Hindlimb muscle (tissue), 1 donor: ENCODE data around the gene TTC21A. TPM values are rescaled to one million over a fixed set of nuclear protein-coding genes. Genes with fewer than 3 reads are reported as not detected.
"Not testable (repeated sequence)": the region's sequence is repeated elsewhere in the genome, so short reads cannot be mapped to it uniquely, and the experiment has no call there.

Source experiments
- DNase-seq: peaks from one replicate; pipeline ENCODE4 v3.0.0-alpha.2; 2013
- polyA plus RNA-seq: library from polyadenylated mRNA; unstranded; fragments of 120-200 nt; gene quantifications from one replicate; pipeline ENCODE4 v1.2.1, GENCODE V29; 2013; ENCODE audit not compliant: insufficient read length

The TTC21A gene, protein sequence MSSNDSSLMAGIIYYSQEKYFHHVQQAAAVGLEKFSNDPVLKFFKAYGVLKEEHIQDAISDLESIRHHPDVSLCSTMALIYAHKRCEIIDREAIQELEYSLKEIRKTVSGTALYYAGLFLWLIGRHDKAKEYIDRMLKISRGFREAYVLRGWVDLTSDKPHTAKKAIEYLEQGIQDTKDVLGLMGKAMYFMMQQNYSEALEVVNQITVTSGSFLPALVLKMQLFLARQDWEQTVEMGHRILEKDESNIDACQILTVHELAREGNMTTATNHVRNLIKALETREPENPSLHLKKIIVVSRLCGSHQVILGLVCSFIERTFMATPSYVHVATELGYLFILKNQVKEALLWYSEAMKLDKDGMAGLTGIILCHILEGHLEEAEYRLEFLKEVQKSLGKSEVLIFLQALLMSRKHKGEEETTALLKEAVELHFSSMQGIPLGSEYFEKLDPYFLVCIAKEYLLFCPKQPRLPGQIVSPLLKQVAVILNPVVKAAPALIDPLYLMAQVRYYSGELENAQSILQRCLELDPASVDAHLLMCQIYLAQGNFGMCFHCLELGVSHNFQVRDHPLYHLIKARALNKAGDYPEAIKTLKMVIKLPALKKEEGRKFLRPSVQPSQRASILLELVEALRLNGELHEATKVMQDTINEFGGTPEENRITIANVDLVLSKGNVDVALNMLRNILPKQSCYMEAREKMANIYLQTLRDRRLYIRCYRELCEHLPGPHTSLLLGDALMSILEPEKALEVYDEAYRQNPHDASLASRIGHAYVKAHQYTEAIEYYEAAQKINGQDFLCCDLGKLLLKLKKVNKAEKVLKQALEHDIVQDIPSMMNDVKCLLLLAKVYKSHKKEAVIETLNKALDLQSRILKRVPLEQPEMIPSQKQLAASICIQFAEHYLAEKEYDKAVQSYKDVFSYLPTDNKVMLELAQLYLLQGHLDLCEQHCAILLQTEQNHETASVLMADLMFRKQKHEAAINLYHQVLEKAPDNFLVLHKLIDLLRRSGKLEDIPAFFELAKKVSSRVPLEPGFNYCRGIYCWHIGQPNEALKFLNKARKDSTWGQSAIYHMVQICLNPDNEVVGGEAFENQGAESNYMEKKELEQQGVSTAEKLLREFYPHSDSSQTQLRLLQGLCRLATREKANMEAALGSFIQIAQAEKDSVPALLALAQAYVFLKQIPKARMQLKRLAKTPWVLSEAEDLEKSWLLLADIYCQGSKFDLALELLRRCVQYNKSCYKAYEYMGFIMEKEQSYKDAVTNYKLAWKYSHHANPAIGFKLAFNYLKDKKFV (N-terminal part only)
- 2.9 TPM for polyA plus RNA-seq

DNA sequence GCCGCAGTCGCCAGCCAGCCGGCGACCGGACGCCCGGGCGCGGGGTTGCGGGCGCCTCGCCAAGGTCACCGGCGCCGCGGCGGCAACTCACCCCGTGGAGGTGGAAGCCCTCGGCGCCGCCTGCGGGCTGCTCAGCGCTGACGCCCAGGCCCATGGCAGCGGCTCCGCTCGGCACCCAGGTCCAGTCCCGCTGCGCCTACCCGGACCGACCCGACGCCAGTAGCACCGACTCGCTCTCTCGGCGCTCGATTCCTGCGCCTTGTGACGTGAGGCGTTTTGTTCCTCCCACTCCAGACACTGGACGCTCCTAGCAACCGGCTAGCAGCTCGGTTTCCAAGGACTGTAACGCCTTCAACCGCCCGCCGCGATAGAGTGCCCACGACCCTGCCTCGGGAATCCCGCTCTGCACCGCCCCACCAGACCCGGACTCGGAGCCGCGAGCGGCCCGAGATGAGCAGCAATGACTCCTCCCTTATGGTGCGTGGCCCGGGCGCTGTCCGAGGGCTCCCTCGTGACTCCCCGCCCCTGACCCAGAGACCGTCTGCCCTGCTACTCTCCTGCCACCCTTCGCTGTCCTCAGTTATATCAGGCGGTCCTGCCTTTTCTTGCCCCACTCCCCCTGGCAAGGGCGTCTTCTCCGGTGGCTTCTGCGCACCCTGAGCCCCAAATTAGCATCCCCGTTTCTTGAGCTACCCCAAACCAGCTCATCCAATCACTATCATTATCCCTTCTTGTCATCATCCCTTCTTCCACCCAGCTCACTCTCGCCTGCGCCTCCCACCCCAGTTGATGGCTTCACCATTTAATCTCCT is at the start of gene TTC21A, which contains the start of gene GORASP1:
Gene TTC21A, plus strand, starts transcription at position 293 of the 812 bp plus-strand sequence. Its CDS starts 158 bp downstream, at position 451.
Gene GORASP1, minus strand, starts transcription at position 240 of the 812 bp plus-strand sequence. Its CDS starts 86 bp downstream, at position 154.
- DNase-seq, result peak; percentile 91

DNA sequence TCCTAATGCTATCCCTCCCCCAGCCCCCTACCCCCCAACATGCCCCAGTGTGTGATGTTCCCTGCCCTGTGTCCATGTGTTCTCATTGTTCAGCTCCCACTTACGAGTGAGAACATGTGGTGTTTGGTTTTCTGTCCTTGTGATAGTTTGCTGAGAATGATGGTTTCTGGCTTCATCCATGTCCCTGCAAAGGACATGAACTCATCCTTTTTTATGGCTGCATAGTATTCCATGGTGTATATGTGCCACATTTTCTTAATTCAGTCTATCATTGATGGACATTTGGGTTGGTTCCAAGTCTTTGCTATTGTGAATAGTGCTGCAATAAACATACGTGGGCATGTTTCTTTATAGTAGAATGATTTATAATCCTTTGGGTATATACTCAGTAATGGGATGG is 46.3 kb upstream of the TTC21A start:
- DNase-seq, result not testable (repeated sequence)

DNA sequence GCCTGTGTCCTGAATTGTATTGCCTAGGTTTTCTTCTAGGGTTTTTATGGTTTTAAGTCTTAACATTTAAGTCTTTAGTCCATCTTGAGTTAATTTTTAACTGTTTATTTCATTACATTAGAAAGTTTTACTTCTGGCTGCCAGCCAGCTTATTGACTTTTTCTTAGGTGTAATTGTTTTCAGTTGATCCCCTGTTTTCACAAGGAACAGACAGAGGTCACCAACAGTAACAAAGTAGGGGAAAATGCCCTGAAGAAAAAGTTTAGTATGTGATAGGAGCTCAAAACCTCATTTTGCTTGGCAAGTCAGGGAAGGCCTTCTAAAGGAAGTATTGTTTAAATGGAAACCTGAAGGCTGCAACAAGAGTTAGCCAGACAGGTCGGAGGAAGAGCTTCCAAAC is 45.3 kb upstream of the TTC21A start:
- DNase-seq, result no peak

DNA sequence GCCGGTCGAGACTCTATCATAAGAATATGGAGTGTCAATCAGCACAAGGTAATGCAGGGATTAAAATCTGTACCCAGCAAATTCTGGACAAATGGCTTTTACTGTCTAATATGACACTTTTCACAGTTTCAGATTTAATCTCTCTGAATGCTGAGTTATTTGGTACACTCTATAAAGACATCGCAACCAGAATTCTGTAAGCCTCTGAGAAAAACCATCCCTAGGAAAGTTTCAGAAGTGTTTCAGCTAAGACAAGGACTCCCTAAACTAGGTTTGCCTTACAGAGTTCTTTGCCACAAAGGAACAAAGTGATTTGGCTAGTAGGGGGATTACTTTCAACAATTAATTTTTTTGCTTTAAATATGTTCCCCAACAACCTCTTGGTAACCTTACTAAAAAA is 44.3 kb upstream of the TTC21A start:
- DNase-seq, result no peak

DNA sequence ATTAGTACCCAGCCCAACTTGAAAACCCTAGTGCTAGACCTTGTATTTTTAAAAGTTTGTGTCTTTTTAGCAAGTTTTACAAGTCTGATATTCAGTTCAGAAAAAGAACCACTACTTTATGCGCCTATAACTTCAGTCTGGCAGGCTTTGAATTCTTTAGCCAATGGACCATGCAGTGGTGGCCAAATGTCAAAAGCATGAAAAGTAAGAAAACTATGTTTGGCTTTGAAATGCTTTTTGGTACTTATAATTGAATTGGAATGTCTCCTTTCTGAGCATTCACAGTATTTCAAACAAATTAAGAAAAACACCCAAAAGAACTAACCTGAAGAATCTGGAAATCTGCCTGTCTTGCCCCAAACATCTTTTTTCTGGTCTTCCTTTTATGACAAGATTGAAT is 42.8 kb upstream of the TTC21A start:
- no peak for DNase-seq

DNA sequence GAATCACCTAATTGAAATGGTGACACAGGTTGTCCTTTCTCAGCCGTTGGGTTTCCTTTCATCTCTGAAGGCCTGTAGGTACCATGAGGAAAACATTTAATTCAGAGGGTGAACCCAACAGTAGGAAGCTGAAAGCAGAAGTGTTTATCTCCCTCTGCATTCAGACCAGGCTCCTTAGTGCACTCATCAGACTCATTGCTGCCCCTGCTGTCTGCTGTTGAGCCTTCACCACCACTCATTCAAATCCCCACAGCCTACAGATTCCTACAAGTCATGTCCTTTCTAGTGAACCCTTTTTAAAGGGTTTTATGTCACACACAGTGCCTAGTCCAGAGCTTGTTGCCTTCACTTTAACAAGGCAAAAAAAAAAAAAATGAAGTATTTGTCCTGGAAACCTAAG is 42.3 kb upstream of the TTC21A start:
- no peak for DNase-seq

DNA sequence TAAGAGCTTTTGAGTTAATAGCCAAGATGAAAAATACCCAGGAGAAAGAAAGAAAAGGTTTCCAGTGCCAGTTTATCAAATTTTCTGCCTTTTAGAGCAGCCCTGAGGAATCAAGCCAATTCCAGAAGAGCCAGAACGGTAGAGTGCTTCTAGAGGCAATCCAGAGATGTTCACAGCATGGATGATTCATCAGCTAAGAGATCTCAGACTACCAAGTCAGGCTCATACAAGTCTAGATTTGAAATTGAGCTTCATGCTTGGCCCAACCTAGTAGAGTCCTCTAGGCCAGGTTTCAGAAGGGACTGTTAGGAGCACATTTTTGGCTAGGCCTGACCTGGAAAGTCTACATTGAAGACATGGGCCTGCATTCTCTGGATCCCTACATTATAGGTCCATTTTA is 40.2 kb upstream of the TTC21A start:
- DNase-seq, result no peak

DNA sequence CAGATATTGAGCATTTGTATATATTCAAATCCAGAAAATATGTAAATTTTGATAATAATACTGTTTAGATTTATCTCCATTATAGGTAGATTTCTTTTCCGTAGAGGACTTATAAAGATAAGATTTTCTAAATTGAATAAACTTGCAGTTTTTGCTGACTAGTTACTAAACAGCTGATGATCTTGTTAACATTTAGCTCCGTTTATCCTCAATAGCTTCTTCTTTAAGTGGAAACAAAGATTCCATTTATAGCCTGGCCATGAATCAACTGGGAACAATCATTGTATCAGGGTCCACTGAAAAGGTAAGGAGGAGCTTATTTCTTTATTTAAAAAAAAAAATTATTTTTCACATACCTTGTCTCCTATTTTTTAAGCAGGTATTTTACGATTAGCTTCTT is 38.9 kb upstream of the TTC21A start:
- no peak for DNase-seq

DNA sequence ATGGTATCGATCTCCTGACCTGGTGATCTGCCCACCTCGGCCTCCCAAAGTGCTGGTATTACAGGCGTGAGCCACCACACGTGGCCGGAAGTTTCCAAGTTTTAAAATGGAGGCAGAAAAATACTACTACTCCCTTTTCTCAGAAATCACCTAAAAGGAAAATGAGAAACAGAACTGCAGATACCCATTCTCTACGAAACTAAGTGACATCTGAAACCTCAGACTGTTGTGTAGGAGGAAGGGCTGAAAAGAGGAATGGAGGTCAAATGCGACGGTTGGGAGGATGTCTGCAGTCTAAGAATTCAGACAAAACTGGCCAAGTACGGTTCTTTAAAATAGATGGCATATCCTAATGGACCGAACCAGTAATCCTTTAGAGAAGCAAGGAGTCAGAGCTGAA is 31.6 kb upstream of the TTC21A start:
- DNase-seq, result no peak

DNA sequence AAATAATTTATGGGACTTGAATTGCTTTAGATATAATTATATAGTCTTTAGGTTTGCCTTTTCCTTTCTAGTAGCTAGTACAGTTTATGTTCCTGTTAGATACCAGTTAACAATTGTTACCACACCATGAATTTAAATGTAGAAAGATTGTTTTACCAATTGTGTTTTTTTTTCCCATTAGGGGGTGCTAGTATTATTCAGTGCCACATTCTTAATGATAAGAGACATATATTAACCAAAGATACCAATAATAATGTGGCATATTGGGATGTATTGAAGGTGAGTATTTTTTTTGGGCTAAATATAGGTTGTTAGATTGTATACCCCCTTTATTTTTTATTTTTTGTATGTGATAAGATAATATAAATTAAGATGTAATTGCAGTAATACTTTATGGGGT is 27.9 kb upstream of the TTC21A start:
- DNase-seq, result no peak

DNA sequence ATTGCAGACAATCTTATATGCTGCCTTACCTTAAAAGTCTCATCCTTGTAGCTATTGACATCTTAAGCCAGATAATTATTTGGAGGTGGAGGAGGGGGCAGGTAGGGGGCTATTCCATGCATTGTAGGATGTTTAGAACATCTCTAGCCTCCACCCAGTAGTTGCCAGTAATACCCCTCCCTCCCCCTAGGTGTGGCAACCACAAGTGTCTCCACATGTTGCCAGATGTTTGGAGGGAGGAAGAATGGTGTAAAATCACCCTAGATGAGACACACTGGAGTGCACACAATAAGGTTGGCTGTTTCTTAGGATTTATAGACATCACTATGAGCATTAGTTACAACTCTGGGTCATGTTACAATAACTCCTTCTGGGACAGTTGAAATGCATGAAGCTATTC is 27.5 kb upstream of the TTC21A start:
- DNase-seq, result no peak

DNA sequence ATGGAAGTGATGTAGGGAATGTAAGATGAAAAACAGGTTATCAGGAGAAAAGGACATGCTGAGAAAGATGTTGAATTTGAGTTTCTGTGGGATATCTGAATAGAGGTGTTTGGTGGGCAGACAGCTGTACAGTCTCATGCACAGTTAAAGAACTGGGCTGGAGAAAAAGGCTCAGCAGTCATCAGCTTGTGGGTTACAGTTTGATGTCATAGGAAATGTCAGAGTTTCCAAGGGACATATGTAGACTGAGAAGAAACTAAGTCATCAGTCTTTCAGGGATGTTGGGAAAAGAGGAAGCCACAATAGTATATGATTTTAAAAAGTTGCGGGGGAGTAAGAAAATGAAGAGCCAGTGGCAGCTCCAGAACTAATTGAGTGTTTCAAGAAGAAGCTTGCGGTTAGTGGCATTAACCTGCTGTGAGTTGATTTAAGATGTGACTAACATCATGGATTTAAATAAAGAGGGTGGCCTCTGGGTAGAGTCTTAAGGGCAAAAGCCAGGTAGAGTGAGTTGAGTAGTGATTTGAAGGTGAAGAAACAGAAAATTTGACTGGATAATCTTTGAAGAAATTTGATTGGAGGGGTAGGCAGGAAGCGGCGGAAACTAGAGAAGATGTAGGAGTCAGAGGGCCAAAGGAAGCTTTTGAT is 24.7 kb upstream of the TTC21A start:
- no peak for DNase-seq

DNA sequence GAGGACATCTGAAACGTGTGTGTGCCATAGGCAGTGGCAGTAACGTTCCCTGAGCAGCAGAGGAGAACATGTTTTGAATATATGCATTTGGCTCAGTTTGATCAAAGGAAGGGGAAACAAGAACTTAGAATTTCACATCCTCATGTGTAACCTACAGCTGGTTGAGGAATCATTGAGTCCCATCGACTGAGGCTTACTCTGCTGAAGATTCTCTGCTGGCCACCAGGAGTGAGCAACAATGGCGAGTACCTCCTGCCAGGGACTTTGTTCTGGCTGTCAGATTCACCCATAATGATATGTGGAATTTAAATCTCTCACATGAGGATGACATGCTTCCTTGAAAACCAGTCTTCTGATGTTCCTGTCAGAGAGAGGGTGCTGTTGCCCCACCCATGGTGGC is 21.3 kb upstream of the TTC21A start:
- DNase-seq, result no peak

DNA sequence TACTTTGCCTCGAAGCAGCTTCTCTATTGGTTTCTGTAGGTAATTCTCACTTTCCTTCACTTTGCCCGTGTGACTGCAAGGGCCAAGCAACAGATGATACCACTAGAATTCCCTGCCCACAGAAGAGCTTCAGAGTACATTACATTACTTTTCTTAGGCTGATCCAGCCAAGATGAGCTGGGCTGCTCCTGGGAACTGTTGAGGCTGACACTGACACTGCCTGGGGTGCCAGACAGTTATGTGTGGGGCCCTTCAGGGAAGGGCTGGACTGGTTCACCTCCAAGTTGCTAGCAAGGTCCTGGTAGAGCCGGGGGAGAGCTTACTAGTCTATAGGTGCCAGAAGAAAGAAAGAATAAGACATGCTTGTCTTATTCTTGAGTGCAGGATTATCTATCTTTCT is 19.0 kb upstream of the TTC21A start:
- DNase-seq, result no peak

DNA sequence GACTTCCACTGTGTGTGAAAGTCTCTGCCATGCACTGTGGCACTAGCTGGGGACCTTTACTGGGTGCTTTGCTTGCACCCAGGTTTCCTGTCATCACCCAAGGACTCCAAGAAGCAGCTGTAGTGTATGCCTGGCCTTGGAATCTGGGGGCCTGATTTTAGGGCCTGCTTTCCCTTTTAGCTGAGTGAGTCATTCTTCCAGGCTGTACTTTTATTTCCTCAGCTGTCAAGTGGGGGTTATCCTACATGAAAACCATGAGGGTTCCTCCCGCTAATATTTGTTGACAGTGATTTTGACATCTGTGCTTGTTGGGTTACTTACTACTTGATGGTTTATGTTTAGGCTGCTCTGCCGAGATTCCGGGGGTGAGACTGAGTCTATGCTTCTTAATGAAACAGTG is 18.6 kb upstream of the TTC21A start:
- DNase-seq, result no peak

DNA sequence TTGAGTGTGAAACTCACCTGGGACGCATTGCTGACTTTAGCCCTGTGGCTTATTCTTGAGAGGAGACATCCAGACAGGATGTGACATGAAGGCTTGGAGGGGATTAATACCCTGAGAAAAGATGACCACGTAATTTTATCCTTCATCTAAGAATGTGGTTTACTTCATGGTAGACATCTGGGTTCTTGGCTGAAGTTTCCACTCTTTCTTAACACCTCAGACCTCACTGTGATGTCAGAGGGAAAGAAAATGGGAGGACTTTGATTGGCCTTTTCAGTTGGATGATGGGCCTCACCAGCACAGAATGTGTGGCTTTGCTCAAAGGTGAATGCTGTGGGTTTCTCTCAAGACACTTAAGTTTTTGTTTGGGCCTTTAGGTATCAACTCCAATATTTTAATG is 16.6 kb upstream of the TTC21A start:
- no peak for DNase-seq

DNA sequence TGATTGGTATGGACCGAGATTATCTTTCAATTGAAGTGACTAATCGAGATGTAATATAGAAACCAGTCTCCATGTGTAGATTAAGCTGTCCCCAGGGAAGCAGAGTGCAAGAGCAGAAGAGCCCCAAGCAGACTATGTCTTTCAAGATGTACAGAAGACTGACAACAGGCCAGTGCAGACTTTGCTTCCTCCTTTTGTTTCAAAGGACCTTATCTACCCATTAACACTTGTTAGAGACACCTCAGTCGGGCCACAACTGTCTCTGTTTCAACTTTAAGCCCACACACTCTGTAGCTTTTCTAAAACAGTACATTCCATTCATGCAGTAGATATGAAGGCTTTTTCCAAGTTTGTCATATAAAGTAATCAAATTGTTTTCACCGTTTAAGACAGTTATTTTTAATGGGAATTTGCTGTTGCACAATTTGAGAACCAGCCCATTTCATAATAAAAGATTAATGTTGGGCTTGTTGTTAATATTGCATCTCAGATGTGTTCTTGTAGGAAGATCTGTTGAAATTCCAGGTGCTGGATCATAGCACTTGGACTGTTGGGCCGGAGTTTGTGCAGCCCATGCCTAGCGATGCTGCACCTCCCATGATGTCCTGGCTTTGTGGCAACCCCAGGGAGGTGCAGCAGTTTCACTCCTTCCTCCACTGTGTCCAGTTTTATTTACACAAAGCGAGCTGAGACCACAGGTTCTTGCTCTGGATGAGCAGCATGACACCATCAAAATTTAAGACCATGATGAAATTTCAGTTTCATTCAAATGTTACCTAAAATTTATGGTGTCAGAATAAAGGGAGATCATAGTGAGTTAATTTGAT is 12.4 kb upstream of the TTC21A start:
- DNase-seq, result no peak

DNA sequence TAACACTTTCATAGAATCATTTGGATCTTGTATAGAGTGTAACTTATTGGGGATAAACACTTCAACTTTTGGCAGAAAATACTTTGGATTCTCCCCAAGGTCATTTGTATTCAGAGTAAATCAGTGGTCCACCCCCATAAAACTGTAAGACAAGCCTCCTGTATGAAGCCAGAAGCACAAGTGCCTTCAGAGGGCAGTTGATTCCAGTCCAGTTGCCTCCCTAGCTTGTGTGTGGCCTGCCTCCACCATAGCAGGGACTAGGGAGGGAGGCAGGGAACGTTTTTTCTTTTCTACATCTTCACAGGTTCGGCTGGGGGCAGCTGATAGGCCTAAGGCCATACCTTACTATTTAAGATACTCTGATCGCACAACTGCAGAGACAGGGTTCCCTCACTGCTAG is 11.7 kb upstream of the TTC21A start:
- DNase-seq, result no peak

DNA sequence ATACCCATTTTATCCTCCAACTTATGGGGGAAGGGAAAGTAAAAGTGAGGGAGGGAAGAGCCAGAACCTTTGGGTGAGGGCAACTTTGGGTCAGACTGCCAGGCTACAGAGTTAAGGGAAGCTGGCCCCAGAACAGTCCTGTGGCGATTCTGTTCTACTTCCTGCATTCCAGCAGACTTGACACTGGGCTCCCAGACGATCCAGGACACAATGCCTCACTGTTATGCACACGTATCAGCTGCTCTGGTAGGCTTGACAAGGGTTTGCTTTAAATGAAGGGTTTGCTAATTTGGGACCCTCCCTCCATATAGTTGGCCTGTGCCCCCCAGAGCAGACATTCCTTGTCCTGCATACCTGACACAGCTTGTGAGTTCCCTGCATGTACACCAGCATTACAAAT is 10.7 kb upstream of the TTC21A start:
- no peak for DNase-seq

DNA sequence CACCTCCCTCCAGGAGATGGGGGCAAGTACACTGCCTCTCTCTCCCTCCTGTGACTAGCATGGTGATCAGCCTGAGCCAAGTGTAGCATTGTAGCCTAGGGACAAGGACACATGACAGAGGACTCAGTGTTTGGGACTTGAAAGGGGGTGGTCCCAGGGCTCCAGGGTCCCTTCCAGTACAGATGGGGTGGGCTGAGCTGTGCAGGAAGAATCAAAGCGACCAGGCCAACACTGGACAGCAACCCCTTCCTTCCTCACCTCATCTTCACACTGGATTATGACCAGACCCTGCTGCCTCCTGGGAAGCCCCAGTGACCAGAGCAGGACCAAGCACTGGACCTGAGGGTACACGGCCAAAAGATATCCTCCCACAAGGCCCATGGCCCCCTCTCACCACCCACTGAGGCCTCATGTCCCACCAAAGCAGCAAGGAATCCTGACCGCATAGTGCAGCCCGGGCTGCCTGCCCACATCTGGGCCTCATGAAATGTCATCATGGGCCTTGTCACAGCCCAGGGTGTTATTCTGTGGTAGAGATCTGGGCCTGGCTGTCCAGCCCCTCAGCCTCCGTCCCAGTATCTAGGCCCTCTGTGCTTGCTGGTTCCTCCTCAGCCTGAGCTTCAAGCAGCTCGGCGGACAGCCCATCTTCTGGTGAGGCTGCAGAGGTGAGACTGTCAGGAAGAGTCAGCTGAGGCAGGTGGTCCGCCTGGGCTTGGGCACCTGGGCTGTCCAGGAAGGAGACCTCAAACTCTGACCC is 9.6 kb upstream of the TTC21A start:
- DNase-seq, result no peak
